HepG2 (cell line): ENCODE measurements around the gene ZNF23. TPM values are rescaled to one million over a fixed set of nuclear protein-coding genes. Genes with fewer than 3 reads are reported as not detected.

Experiments used
- FIP1L1 ChIP-seq: fragments of 200-400 bp; formaldehyde crosslinking; IDR thresholded peaks from 2 replicates; pipeline ENCODE4 v1.6.1; 2018; ENCODE audit warnings: low read depth, mild to moderate bottlenecking, low read length, moderate library complexity, borderline replicate concordance; ENCODE audit not compliant: insufficient read depth
- HOXA7 ChIP-seq: sonication (generic); formaldehyde crosslinking; IDR thresholded peaks from 2 replicates; pipeline ENCODE4 v1.8.1; 2022; ENCODE audit warnings: mild to moderate bottlenecking, missing genetic modification reagents, moderate library complexity
- IKZF1 ChIP-seq: fragments of 450-650 bp; IDR thresholded peaks from 2 replicates; pipeline ENCODE4 v1.7.1; 2016
- ISL2 ChIP-seq: sonication (generic); formaldehyde crosslinking; IDR thresholded peaks from 2 replicates; pipeline ENCODE4 v1.5.0; 2020; ENCODE audit warnings: missing genetic modification reagents
- NR2F6 ChIP-seq, 2 experiments: IDR thresholded peaks; 2 replicates each; pipeline ENCODE4 v1.6.1; 2016; ENCODE audit warnings: antibody characterized with exemption in 1 of 2, mild to moderate bottlenecking in 1 of 2
- REPIN1 ChIP-seq: sonication (generic); formaldehyde crosslinking; IDR thresholded peaks from 2 replicates; pipeline ENCODE4 v1.8.0; 2022; ENCODE audit warnings: missing genetic modification reagents, low read depth, mild to moderate bottlenecking, borderline replicate concordance
- RFX1 ChIP-seq: fragments of 450-650 bp; IDR thresholded peaks from 2 replicates; pipeline ENCODE4 v1.6.1; 2017
- ZBTB1 ChIP-seq: sonication (generic); formaldehyde crosslinking; IDR thresholded peaks from 2 replicates; pipeline ENCODE4 v1.4.0; 2020; ENCODE audit warnings: missing genetic modification reagents, borderline replicate concordance
- ZFY ChIP-seq: sonication (generic); formaldehyde crosslinking; IDR thresholded peaks from 2 replicates; pipeline ENCODE4 v1.4.0; 2020; ENCODE audit warnings: missing genetic modification reagents
- ZNF160 ChIP-seq: sonication (generic); formaldehyde crosslinking; IDR thresholded peaks from 2 replicates; pipeline ENCODE4 v1.8.0; 2022; ENCODE audit warnings: mild to moderate bottlenecking, inconsistent platforms, missing genetic modification reagents
- ZNF20 ChIP-seq: sonication (generic); formaldehyde crosslinking; IDR thresholded peaks from 2 replicates; pipeline ENCODE4 v1.4.0; 2020; ENCODE audit warnings: mild to moderate bottlenecking, moderate library complexity, missing genetic modification reagents
- ZNF251 ChIP-seq: sonication (generic); formaldehyde crosslinking; IDR thresholded peaks from 2 replicates; pipeline ENCODE4 v1.9.0; 2021; ENCODE audit warnings: mild to moderate bottlenecking, missing genetic modification reagents
- ZNF674 ChIP-seq: sonication (generic); formaldehyde crosslinking; IDR thresholded peaks from 2 replicates; pipeline ENCODE4 v1.5.0; 2020; ENCODE audit warnings: low read depth, mild to moderate bottlenecking, missing genetic modification reagents
- ZUFSP ChIP-seq: sonication (generic); formaldehyde crosslinking; IDR thresholded peaks from 2 replicates; pipeline ENCODE4 v1.9.0; 2021; ENCODE audit warnings: missing genetic modification reagents, mild to moderate bottlenecking, borderline replicate concordance
- polyA plus RNA-seq, 8 experiments: library from polyadenylated mRNA; depleted of rRNA in 3 of 8; stranded (reverse) in 7 of 8; unstranded in 1 of 8; fragments of >200 nt; fragmentation: Illumina TruSeq in 4 of 8; extraction: Trizol in 4 of 8; gene quantifications; 2 replicates each; pipeline versions ENCODE4 v1.2.1 to v1.2.3, GENCODE V29; 2011 to 2016; ENCODE audit warnings: low read depth in 4 of 8, missing spikeins in 1 of 8, mixed read lengths in 1 of 8; ENCODE audit not compliant: insufficient read depth in 1 of 8
- total RNA-seq, 5 experiments: library from RNA; depleted of rRNA; stranded (reverse); fragments of >200 nt; fragmentation: Illumina TruSeq; extraction: Trizol; gene quantifications; 2 replicates each; pipeline ENCODE4 v1.2.3, GENCODE V29; 2016; ENCODE audit warnings: low read depth in 1 of 5
- TF ChIP-seq, protein P1 (sequence below), 2 experiments: fragments of 450-650 bp in 1 of 2; sonication (generic) in 1 of 2; formaldehyde crosslinking in 1 of 2; IDR thresholded peaks; 2 replicates each; pipeline versions ENCODE4 v1.6.1 to v1.8.0; 2016 to 2022; ENCODE audit warnings: antibody characterized with exemption in 1 of 2, mild to moderate bottlenecking in 1 of 2, missing genetic modification reagents in 1 of 2
- TF ChIP-seq, protein P2 (sequence below): sonication (generic); formaldehyde crosslinking; IDR thresholded peaks from 2 replicates; pipeline ENCODE4 v1.8.0; 2022; ENCODE audit warnings: mild to moderate bottlenecking, missing genetic modification reagents, borderline replicate concordance
- TF ChIP-seq, protein P3 (sequence below): IDR thresholded peaks from 2 replicates; pipeline ENCODE4 v1.6.1; 2018; ENCODE audit warnings: missing genetic modification reagents

Gene ZNF23
- total and polyA plus RNA-seq, 2 of the 13 experiments (the other 11 are each of a cell fraction or from before 2014, with no cell fraction given) = 8.6 to 12.2 TPM

DNA sequence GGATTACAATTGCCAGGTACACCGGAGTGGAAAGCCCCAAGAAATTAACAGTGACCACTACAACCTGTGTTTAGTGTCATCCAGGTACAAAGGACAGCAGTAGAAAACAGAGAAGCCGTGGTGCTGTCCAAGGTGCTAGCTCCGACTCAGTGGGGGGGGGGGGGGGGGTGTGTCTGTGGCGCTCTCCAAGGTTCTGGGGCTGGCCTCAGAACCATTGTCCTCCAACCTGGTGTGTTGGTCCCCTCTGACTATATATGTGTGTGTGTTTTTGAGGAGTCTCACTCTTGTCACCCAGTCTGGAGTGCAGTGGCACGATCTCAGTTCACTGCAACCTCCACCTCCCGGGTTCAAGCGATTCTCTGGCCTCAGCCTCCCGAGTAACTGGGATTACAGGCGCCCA is 5.8 kb upstream of the ZNF23 start (continued):
- TF ChIP-seq, protein P1, sequence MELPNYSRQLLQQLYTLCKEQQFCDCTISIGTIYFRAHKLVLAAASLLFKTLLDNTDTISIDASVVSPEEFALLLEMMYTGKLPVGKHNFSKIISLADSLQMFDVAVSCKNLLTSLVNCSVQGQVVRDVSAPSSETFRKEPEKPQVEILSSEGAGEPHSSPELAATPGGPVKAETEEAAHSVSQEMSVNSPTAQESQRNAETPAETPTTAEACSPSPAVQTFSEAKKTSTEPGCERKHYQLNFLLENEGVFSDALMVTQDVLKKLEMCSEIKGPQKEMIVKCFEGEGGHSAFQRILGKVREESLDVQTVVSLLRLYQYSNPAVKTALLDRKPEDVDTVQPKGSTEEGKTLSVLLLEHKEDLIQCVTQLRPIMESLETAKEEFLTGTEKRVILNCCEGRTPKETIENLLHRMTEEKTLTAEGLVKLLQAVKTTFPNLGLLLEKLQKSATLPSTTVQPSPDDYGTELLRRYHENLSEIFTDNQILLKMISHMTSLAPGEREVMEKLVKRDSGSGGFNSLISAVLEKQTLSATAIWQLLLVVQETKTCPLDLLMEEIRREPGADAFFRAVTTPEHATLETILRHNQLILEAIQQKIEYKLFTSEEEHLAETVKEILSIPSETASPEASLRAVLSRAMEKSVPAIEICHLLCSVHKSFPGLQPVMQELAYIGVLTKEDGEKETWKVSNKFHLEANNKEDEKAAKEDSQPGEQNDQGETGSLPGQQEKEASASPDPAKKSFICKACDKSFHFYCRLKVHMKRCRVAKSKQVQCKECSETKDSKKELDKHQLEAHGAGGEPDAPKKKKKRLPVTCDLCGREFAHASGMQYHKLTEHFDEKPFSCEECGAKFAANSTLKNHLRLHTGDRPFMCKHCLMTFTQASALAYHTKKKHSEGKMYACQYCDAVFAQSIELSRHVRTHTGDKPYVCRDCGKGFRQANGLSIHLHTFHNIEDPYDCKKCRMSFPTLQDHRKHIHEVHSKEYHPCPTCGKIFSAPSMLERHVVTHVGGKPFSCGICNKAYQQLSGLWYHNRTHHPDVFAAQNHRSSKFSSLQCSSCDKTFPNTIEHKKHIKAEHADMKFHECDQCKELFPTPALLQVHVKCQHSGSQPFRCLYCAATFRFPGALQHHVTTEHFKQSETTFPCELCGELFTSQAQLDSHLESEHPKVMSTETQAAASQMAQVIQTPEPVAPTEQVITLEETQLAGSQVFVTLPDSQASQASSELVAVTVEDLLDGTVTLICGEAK (IDR thresholded peaks at IDR 0.05) = no peak
- TF ChIP-seq, protein P1 (CRISPR knock-in tag; IDR thresholded peaks at IDR 0.05) = peak; percentile 90
- TF ChIP-seq REPIN1 (CRISPR knock-in tag) (no peak), ZNF674 (no peak), FIP1L1 (no peak), ZUFSP (CRISPR knock-in tag) (no peak), ZNF20 (CRISPR knock-in tag) (no peak), IKZF1 (no peak), ZBTB1 (CRISPR knock-in tag) (peak; percentile 94; the same call in 1 of the 2 replicates), HOXA7 (CRISPR knock-in tag) (peak; percentile 94; the same call in 1 of the 2 replicates), ZNF160 (CRISPR knock-in tag) (peak; percentile 94; the same call in 1 of the 2 replicates), RFX1 (no peak), NR2F6 (IDR thresholded peaks at IDR 0.05) (no peak), NR2F6 (CRISPR knock-in tag; IDR thresholded peaks at IDR 0.05) (0 out of 2 replicates have a peak, but pooled peaks have one; percentile 28), ZFY (CRISPR knock-in tag) (peak; percentile 46), ISL2 (CRISPR knock-in tag) (peak; percentile 80), ZNF251 (CRISPR knock-in tag) (no peak)
- TF ChIP-seq, protein P2, sequence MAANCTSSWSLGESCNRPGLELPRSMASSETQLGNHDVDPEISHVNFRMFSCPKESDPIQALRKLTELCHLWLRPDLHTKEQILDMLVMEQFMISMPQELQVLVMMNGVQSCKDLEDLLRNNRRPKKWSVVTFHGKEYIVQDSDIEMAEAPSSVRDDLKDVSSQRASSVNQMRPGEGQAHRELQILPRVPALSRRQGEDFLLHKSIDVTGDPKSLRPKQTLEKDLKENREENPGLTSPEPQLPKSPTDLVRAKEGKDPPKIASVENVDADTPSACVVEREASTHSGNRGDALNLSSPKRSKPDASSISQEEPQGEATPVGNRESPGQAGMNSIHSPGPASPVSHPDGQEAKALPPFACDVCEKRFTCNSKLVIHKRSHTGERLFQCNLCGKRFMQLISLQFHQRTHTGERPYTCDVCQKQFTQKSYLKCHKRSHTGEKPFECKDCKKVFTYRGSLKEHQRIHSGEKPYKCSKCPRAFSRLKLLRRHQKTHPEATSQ = no peak
- TF ChIP-seq, protein P3, sequence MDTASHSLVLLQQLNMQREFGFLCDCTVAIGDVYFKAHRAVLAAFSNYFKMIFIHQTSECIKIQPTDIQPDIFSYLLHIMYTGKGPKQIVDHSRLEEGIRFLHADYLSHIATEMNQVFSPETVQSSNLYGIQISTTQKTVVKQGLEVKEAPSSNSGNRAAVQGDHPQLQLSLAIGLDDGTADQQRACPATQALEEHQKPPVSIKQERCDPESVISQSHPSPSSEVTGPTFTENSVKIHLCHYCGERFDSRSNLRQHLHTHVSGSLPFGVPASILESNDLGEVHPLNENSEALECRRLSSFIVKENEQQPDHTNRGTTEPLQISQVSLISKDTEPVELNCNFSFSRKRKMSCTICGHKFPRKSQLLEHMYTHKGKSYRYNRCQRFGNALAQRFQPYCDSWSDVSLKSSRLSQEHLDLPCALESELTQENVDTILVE (CRISPR knock-in tag) = peak; percentile 97
